CD4-positive, alpha-beta T cell treated with Interleukin-15 for 1 hour (primary cell): ENCODE measurements around the gene CCP110.

Experiments
- DNase-seq: peaks from one replicate; pipeline ENCODE4 v3.0.0-alpha.2; 2020

CCP110 gene

GRCh38 chr16:19523559-19524355 lies at the start of gene CCP110:
TSS of gene CCP110 (plus strand) at chr16:19523942. CDS start at chr16:19527882, 3,940 bp downstream.
- DNase-seq: peak; percentile 93

GRCh38 chr16:19474617-19475016 lies 49.1 kb upstream of the CCP110 start:
- DNase-seq: no peak

DNA sequence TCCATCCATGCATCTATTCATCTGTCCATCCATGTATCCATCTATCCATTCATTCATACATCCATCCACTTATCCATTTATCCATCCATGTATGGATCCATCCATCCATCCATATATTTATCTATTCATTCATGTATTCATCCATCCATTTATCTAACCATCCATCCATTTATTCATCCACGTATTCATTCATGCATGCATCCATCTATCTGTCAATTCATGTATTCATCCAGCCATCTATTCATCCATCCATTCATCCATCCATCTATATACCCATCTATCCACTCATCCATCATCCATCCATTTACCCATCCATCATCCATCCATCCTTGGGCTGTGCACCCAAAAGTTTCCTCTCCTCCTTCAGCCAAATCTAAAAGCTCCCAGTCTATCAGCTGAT lies 45.2 kb upstream of the CCP110 start:
- DNase-seq: no peak

GRCh38 chr16:19479302-19479721 lies 44.4 kb upstream of the CCP110 start:
- DNase-seq: no peak

DNA sequence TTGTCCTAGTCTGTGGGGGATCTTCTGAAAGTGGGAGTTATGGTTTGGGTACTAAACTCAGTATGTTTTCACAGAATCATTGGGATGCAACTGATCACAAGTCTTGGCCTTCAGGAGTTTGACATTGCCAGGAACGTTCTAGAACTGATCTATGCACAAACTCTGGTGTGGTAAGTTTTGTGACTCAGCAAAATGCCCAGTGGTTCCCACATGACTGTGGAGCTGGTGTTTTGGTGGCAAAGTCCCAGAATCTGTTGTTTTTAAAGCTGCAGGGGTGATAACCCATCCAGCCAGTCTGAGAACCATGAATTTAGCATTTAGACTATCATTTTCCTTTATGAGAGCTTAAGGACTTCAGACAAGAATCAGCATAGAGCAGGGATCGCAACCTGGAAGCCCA lies 42.4 kb upstream of the CCP110 start:
- no peak for DNase-seq

DNA sequence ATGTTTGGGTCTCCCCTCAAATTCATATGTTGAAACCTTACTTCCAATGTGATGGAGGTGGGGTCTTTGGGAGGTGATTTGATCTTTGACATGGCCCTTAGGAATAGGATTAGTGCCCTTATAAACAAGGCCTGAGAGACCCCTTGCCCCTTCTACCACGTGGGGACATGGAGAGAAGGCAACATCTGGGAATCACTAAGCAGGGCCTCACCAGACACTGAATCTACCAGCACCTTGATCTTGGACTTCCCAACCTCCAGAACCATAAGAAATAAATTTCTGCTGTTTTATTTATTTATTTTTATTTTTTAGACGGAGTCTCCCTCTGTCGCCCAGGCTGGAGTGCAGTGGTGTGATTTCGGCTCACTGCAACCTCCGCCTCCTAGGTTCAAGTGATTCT lies 42.0 kb upstream of the CCP110 start:
- DNase-seq: no peak

DNA sequence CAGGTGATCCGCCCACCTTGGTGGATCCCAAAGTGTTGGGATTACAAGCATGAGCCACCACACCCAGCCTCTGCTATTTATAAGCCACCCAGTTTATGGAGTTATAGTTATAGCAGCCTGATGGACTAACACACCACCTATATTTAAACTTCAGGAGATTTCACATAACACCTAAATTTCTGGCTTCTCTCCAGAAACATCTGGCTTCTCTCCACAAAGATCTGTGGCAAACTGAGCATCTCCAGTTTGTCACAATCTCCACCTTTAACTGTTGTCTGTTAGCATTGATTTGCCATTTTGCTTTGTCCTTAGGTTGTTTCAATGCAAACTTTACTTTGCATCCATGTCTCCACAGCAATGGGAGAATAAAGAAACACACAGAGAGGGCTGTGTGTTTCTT lies 41.5 kb upstream of the CCP110 start:
- no peak for DNase-seq

- DNase-seq: no peak
Measured at GRCh38 chr16:19484096-19484495, 39.6 kb upstream of the CCP110 start.

DNA sequence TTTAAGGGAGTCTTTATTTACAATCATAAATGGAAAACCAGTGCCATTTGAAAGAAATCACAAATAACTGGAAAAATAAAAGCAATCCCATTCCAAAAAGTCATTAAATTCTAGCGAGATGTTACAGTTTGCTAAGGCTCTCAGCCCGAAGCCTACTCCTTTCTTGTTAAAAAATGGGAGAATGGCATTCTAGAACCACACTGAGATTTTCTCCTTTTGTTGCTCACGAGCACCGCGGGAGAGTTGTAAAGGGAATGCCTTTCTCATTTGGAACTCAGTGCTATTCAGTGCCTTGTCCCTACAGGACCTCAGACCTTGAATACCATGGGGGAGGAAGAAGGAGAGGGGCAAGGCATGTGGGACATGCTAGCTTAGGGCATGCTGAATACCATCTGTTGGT lies 38.1 kb upstream of the CCP110 start:
- no peak for DNase-seq

DNA sequence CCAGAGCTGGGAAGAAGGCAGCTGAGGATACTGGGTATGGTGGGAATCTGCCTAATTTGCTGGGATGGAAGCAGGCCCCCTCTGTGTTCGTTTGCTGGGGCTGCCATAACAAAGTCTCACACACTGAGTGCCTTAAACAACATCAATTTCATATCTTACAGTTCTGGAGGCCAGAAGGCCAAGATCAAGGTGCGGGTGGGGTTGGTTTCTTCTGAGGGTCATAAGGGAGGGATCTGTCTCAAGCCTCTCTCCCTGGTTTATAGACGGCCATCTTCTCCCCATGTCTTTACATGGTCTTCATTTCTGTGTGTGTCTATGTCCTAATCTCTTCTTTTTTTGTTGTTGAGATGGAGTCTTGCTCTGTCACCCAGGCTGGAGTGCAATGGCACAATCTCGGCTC lies 37.7 kb upstream of the CCP110 start:
- no peak for DNase-seq

DNA sequence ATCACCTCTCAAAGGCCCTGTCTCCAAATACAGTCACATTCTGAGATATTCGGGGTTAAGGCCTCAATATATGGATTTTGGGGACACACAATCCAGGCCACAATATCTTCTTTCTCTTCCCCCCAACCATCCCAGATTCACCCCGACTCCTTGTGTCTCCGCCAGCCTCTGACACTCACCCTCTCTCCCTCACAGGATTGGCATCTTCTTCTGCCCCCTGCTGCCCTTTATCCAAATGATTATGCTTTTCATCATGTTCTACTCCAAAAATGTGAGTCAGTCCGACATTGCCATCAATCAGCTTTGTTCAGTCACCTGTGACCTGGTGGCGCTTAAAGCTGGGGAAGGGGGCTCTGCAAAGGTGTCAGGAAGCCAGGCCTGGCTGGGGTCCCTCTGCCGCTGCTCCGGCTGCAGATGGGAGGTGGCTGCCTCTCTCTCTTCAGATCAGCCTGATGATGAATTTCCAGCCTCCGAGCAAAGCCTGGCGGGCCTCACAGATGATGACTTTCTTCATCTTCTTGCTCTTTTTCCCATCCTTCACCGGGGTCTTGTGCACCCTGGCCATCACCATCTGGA lies 36.9 kb upstream of the CCP110 start:
- no peak for DNase-seq

- no peak for DNase-seq
Measured at GRCh38 chr16:19488213-19488640, 35.5 kb upstream of the CCP110 start.

- no peak for DNase-seq
Measured at GRCh38 chr16:19490619-19491018, 33.1 kb upstream of the CCP110 start.

DNA sequence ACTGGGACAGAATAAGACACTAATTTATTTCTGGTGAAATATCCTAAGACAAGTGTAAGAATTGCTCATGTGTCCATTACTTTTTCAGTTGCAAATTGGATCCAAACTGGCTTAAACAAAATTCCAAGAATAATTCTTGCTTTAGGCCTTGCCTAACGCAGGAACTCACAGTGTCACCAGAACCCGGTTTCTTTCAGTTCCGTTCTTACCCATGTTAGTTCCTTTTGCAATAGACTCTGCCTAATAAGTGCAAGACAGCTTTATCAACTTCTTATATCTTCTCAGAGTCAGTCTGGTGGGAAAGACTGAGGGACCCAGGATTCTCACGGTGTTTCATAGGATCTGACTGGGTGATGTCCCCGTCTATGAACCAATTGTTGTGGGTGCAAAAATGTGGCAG lies 26.6 kb upstream of the CCP110 start:
- no peak for DNase-seq

GRCh38 chr16:19499006-19499405 lies 24.7 kb upstream of the CCP110 start:
- DNase-seq: no peak

DNA sequence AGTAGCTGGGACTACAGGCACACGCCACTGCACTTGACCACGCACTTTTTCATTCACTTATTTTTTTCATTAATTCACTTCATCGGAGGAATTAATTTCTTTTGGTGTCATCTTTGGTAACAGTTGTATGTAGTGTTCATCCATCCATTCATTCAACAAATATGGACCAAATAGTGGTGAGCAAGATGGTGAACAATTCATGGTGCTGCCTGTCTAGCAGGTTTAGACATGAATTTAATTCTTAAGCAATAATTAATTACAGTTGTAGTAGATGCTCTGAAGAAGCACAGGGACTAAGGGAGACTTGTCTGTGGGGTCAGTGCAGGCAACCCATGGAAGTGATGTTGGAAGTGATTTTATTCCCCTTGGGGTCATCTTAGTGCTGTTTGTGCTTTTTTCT lies 24.3 kb upstream of the CCP110 start:
- no peak for DNase-seq

- peak; percentile 56 for DNase-seq
Measured at GRCh38 chr16:19502395-19503131, 21.2 kb upstream of the CCP110 start.

- no peak for DNase-seq
Measured at GRCh38 chr16:19503461-19504075, 20.2 kb upstream of the CCP110 start.

DNA sequence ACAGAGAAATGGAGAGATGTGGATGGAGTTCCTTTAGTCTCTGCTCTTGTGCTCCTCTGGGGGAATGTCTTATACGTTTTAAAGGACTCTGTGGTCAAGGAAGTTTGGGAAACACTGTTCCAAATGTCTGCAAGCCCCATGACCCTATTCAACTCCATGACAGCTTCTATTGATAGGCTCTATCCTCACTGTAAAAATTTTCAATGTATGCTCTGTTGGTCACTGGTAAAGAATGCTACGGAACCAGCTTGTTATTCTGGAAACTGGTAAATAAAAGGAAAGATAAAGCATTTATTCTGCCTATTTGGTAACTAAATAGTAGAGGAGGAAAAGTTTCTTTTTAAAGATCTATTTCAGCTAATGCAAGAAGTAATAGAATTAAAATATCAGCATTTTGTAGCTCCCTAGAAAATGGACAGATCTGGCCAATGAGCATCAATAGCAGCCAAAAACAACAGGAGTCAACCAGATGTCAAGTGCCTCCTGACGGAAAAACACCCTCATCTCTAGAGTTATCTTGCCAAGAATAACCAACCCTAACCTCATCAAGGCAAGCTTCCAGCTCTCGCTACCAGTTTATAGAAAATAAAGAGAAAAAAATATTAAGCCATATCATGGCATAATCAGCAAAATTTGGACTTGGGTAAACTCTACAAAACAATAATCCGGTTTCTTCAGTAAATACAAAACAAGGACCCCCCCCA lies 18.0 kb upstream of the CCP110 start:
- DNase-seq: no peak

GRCh38 chr16:19506965-19507364 lies 16.8 kb upstream of the CCP110 start:
- no peak for DNase-seq

- no peak for DNase-seq
Measured at GRCh38 chr16:19507867-19508266, 15.9 kb upstream of the CCP110 start.

GRCh38 chr16:19512297-19512696 lies 11.4 kb upstream of the CCP110 start:
- DNase-seq: no peak
